ENCODE data around the gene CACNA1F. TPM values are rescaled to one million over a fixed set of nuclear protein-coding genes. Genes with fewer than 3 reads are reported as not detected.
A peak's percentile ranks its signal among the peaks of the same experiment; 100 is the strongest.

Gene CACNA1F
- total and polyA plus RNA-seq, 4 experiments from 2014 or later: 0.03 to 1.3 (median 1.2) TPM; not detected in 1

DNA sequence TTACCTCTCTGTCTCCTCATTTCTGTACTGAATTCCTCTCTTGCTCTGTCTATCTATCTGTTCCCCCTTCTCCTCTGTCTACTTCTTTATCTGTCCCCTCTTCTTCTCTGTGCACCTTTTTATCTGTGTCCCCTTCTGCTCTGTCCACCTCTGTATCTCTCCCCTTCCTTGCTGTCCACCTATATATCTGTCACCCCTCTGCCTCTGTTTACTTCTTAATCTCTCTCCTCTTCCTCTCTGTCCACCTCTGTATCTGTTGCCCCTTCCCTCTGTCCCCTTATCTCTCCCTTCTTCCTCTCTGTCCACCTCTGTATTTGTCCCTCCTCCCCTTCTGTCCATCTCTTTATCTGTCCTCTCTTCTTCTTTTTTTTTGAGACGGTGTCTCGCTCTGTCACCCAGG, 11.1 kb upstream of the CACNA1F start:
- Mint-ChIP-seq H3K4me3 (no peak overlapping the region), H3K9me3 (no peaks in the 10 kb centered on the region), H3K27me3 (no peaks in the 10 kb centered on the region), H3K36me3 (peaks cover 17 to 54% of the 10 kb centered on the region in 2 donors), H3K27ac (peak overlapping the region in 2 of 7 donors; percentile 4 to 41), H3K4me1 (peaks cover 4 to 8% (median 5%) of the 10 kb centered on the region in 4 donors)
- no peaks in the 10 kb centered on the region for H3K9me3 ChIP-seq (ENCODE audit: control insufficient read depth in 1 of 2, low read length in 2 of 2)
- peaks cover 20% of the 10 kb centered on the region for H3K36me3 ChIP-seq (ENCODE audit: insufficient read depth, low read length)
- H3K4me3 ChIP-seq (ENCODE audit: low read length in 2 of 2): no peak overlapping the region
- no peaks in the 10 kb centered on the region for H3K27me3 ChIP-seq (ENCODE audit: insufficient read depth, low read length)
- POLR2A ChIA-PET (ENCODE audit: partially characterized antibody): no interaction called here
- intact Hi-C loops (cut with micrococcal nuclease): no loop called here
- no peak for DNase-seq
- H3K4me1 ChIP-seq (ENCODE audit: insufficient read depth, low read length): no peaks in the 10 kb centered on the region
- CTCF ChIA-PET (ENCODE audit: partially characterized antibody): no interaction called here
- no peak overlapping the region for H3K27ac ChIP-seq (ENCODE audit: low read depth, low read length)

DNA sequence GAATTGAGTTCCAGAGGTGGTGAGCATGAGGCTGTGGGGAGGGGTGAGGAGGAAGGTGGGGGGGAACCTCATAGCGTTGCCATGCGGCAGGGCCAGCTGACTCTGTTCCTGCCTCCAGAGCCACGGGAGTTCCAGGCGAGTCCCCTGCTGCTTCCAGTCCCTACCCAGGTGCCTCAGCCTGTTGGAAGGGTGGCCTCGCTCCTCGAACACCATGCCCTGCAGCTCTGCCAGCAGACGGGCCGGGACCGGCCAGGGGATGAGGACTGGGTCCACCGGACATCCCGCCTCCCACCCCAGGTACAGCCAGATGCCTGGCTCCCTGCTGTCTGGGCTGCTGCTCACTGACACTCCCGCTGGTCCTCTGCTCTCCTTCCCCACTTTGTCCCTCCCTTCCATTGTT, 10.0 kb upstream of the CACNA1F start:
- Histone ChIP-seq H3K9me3 (ENCODE audit: control insufficient read depth in 1 of 2, low read length in 2 of 2) (no peaks in the 10 kb centered on the region), H3K4me1 (ENCODE audit: insufficient read depth, low read length) (no peaks in the 10 kb centered on the region), H3K36me3 (ENCODE audit: insufficient read depth, low read length) (peaks cover 20% of the 10 kb centered on the region), H3K27me3 (ENCODE audit: insufficient read depth, low read length) (no peaks in the 10 kb centered on the region), H3K4me3 (ENCODE audit: low read length in 2 of 2) (no peak overlapping the region), H3K27ac (ENCODE audit: low read depth, low read length) (no peak overlapping the region)
- CTCF ChIA-PET (ENCODE audit: partially characterized antibody): no interaction called here
- Mint-ChIP-seq H3K36me3 (peaks cover 11 to 48% of the 10 kb centered on the region in 2 donors), H3K4me1 (peaks cover 5 to 15% (median 6%) of the 10 kb centered on the region in 4 donors), H3K27me3 (no peaks in the 10 kb centered on the region), H3K27ac (no peak overlapping the region), H3K9me3 (no peaks in the 10 kb centered on the region), H3K4me3 (no peak overlapping the region)
- POLR2A ChIA-PET (ENCODE audit: partially characterized antibody): no interaction called here
- DNase-seq: no peak
- intact Hi-C loops (cut with micrococcal nuclease): no loop called here

DNA sequence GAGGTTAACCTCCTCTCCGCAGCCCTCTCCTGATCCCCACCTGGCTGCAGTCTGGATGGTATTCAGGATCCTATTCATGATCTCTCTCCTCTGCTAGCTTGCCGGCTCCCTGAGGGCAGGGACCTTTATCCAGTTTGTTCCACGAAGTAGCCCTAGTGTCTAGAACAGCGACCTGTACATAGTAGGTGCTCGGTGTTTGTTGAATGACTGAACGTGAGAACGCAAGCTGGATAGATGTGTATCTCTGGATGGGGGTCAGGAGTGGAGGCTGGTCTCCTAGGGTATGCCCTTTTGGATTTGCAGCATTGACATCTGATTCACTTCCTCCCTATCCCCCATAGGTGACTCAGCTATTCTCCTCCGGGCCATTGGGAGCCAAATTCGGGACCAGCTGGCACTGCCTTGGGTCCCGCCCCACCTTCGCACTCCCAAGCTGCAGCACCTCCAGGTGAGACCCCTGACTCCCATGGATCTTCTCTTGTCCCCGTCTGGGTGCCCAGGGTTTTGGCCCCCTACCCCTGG, 9.5 kb upstream of the CACNA1F start:
- no peaks in the 10 kb centered on the region for H3K27me3 ChIP-seq (ENCODE audit: insufficient read depth, low read length)
- intact Hi-C loops (cut with micrococcal nuclease): no loop called here
- H3K27ac ChIP-seq (ENCODE audit: low read depth, low read length): no peak overlapping the region
- peaks cover 20% of the 10 kb centered on the region for H3K36me3 ChIP-seq (ENCODE audit: insufficient read depth, low read length)
- peaks cover 11 to 44% of the 10 kb centered on the region in 2 donors for H3K36me3 Mint-ChIP-seq
- no peak overlapping the region for H3K27ac Mint-ChIP-seq
- H3K9me3 Mint-ChIP-seq: no peaks in the 10 kb centered on the region
- peaks cover 5 to 17% (median 6%) of the 10 kb centered on the region in 4 donors for H3K4me1 Mint-ChIP-seq
- H3K27me3 Mint-ChIP-seq: no peaks in the 10 kb centered on the region
- DNase-seq: no peak
- peak overlapping the region in 1 of 8 donors; percentile 63 for H3K4me3 Mint-ChIP-seq
- no peaks in the 10 kb centered on the region for H3K9me3 ChIP-seq (ENCODE audit: control insufficient read depth in 1 of 2, low read length in 2 of 2)
- H3K4me3 ChIP-seq (ENCODE audit: low read length in 2 of 2): no peak overlapping the region
- ChIA-PET POLR2A (ENCODE audit: partially characterized antibody) (interaction anchor here (0.6 kb wide), 1 partner anchor 29 kb away, joined by 3 read pairs; no protein-coding TSS in a partner anchor), CTCF (ENCODE audit: partially characterized antibody) (no interaction called here)
- no peaks in the 10 kb centered on the region for H3K4me1 ChIP-seq (ENCODE audit: insufficient read depth, low read length)

DNA sequence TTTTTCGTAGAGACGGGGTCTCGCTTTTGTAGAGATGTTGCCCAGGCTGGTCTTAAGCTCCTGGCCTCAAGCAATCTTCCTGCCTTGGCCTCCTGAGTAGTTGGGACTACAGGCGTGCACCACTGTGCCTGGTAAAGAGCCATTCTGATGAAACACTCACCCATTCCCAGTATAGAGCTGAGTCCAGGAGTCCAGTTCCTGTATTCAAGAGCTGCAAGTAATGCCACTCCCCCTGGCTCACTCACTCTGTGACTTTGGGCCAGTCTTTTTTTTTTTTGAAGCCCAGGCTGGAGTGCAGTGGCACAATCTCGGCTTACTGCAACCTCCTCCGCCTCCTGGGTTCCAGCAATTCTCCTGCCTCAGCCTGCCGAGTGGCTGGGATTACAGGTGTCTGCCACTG, 5.6 kb upstream of the CACNA1F start:
- peak overlapping the region in 3 of 7 donors; percentile 21 to 56 (median 22) for H3K27ac Mint-ChIP-seq
- Histone ChIP-seq H3K27me3 (ENCODE audit: insufficient read depth, low read length) (no peaks in the 10 kb centered on the region), H3K27ac (ENCODE audit: low read depth, low read length) (no peak overlapping the region), H3K4me3 (ENCODE audit: low read length in 2 of 2) (no peak overlapping the region), H3K36me3 (ENCODE audit: insufficient read depth, low read length) (peaks cover 16% of the 10 kb centered on the region), H3K4me1 (ENCODE audit: insufficient read depth, low read length) (peaks cover 22% of the 10 kb centered on the region), H3K9me3 (ENCODE audit: control insufficient read depth in 1 of 2, low read length in 2 of 2) (no peaks in the 10 kb centered on the region)
- intact Hi-C loops (cut with micrococcal nuclease): loop anchor here (5.0 kb wide), 1 partner anchor 46 kb away; no protein-coding TSS in a partner anchor
- no peaks in the 10 kb centered on the region for H3K27me3 Mint-ChIP-seq
- peaks cover 18 to 42% (median 24%) of the 10 kb centered on the region in 4 donors for H3K4me1 Mint-ChIP-seq
- no peak overlapping the region for H3K4me3 Mint-ChIP-seq
- POLR2A ChIA-PET (ENCODE audit: partially characterized antibody): no interaction called here
- H3K9me3 Mint-ChIP-seq: peaks cover 0 to 2% (median 0%) of the 10 kb centered on the region in 8 donors
- no peak for DNase-seq
- CTCF ChIA-PET (ENCODE audit: partially characterized antibody): no interaction called here
- H3K36me3 Mint-ChIP-seq: peaks cover 0 to 22% of the 10 kb centered on the region in 2 donors

DNA sequence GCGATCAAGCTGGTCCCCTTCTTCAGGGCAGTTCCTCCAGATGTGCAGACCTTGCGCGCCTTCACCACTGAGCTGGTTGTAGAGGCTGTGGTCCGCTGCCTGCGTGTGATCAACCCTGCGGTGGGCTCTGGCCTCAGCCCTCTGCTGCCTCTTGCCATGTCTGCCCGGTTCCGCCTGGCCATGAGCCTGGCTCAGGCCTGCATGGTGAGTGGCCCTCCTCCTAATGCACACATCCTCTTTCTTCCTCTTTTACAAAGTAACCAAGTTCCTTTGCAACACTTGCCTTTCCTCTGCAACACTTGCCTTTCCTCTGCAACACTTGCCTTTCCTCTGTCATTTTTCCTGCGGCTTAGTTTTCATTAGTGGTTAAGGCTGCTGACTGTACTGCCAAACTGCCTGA, 3.9 kb upstream of the CACNA1F start:
- intact Hi-C loops (cut with micrococcal nuclease): loop anchor here (5.0 kb wide), 1 partner anchor 45 kb away; no protein-coding TSS in a partner anchor
- H3K27ac ChIP-seq (ENCODE audit: low read depth, low read length): no peak overlapping the region
- Mint-ChIP-seq H3K36me3 (peaks cover 0 to 11% of the 10 kb centered on the region in 2 donors), H3K27ac (peak overlapping the region; percentile 5 to 77 (median 69)), H3K4me1 (peaks cover 18 to 42% (median 24%) of the 10 kb centered on the region in 4 donors), H3K9me3 (peaks cover 0 to 2% (median 0%) of the 10 kb centered on the region in 8 donors), H3K4me3 (peak overlapping the region; percentile 66 to 95 (median 80)), H3K27me3 (no peaks in the 10 kb centered on the region)
- no peaks in the 10 kb centered on the region for H3K27me3 ChIP-seq (ENCODE audit: insufficient read depth, low read length)
- H3K4me1 ChIP-seq (ENCODE audit: insufficient read depth, low read length): peaks cover 22% of the 10 kb centered on the region
- H3K4me3 ChIP-seq (ENCODE audit: low read length in 2 of 2): no peak overlapping the region
- ChIA-PET CTCF (ENCODE audit: partially characterized antibody) (no interaction called here), POLR2A (ENCODE audit: partially characterized antibody) (no interaction called here)
- H3K9me3 ChIP-seq (ENCODE audit: control insufficient read depth in 1 of 2, low read length in 2 of 2): no peaks in the 10 kb centered on the region
- peaks cover 4% of the 10 kb centered on the region for H3K36me3 ChIP-seq (ENCODE audit: insufficient read depth, low read length)
- DNase-seq: no peak

DNA sequence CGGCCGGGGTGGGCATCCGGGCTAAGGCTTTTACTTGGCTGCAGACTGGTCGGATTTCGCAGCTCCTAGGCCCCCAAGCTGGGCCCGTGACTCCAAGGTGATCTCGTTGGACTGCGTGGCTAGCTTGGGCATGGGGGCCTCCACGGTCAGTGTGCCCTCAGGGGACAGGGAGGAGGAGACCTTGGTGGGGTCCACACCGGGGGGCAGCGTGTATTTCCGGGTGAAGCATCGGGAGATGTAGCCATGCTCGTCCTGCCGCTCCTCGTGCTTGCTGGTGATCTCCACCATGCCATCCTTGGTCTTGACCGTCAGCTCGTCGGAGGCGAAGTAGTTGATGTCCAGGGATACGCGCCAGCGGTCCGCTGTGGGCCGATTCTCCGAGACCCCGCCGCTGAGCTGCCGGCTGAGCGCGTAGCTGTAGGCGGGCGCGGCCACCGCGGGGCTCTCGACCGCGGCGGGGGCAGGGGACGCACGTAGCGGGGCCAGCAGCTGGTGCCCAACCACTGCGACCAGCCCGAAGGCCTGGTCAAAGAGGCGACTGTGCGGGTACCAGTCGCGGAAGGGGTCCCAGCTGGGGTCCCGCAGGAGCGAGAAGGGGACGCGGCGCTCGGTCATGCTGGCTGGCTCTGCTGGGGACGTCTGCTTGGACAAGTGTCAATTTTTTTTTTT, 881 bp upstream of the CACNA1F start:
- Mint-ChIP-seq H3K27ac (peak overlapping the region in 1 of 7 donors; percentile 43), H3K9me3 (peaks cover 0 to 2% (median 0%) of the 10 kb centered on the region in 8 donors), H3K36me3 (no peaks in the 10 kb centered on the region), H3K4me1 (peaks cover 20 to 48% (median 24%) of the 10 kb centered on the region in 4 donors), H3K27me3 (no peaks in the 10 kb centered on the region), H3K4me3 (no peak overlapping the region)
- intact Hi-C loops (cut with micrococcal nuclease): no loop called here
- Histone ChIP-seq H3K36me3 (ENCODE audit: insufficient read depth, low read length) (no peaks in the 10 kb centered on the region), H3K4me3 (ENCODE audit: low read length in 2 of 2) (no peak overlapping the region), H3K9me3 (ENCODE audit: control insufficient read depth in 1 of 2, low read length in 2 of 2) (no peaks in the 10 kb centered on the region), H3K27me3 (ENCODE audit: insufficient read depth, low read length) (no peaks in the 10 kb centered on the region), H3K27ac (ENCODE audit: low read depth, low read length) (no peak overlapping the region), H3K4me1 (ENCODE audit: insufficient read depth, low read length) (peaks cover 34% of the 10 kb centered on the region)
- CTCF ChIA-PET (ENCODE audit: partially characterized antibody): no interaction called here
- no peak for DNase-seq
- POLR2A ChIA-PET (ENCODE audit: partially characterized antibody): interaction anchor here (1.4 to 1.6 kb wide), 2 partner anchors 24 to 43 kb away, joined by 3 read pairs; no protein-coding TSS in a partner anchor

DNA sequence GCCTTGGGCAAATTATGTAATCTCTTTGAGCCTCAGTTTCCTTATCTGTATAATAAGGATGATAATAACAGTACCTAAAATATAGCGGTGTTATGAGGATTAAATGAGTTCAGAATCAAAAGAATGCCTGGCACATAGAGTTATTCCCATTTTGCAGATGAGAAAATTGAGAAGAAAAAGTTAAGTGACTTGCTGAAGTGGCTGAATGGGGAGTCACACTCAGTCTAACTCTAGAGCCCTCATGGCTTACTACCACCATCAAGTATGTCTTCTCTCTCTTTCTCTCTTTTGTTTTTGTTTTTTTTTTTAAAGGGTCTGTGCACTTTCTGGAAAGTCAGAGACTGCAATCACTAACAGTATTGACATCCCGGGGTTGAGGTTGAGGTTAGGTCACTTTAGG, 615 bp downstream of the CACNA1F start:
- Histone ChIP-seq H3K27ac (ENCODE audit: low read depth, low read length) (no peak overlapping the region), H3K4me1 (ENCODE audit: insufficient read depth, low read length) (peaks cover 34% of the 10 kb centered on the region), H3K4me3 (ENCODE audit: low read length in 2 of 2) (no peak overlapping the region), H3K36me3 (ENCODE audit: insufficient read depth, low read length) (no peaks in the 10 kb centered on the region), H3K27me3 (ENCODE audit: insufficient read depth, low read length) (no peaks in the 10 kb centered on the region), H3K9me3 (ENCODE audit: control insufficient read depth in 1 of 2, low read length in 2 of 2) (no peaks in the 10 kb centered on the region)
- DNase-seq: no peak
- intact Hi-C loops (cut with micrococcal nuclease): no loop called here
- H3K4me1 Mint-ChIP-seq: peaks cover 18 to 40% (median 24%) of the 10 kb centered on the region in 4 donors
- peaks cover 0 to 2% (median 0%) of the 10 kb centered on the region in 8 donors for H3K9me3 Mint-ChIP-seq
- POLR2A ChIA-PET (ENCODE audit: partially characterized antibody): no interaction called here
- no peaks in the 10 kb centered on the region for H3K36me3 Mint-ChIP-seq
- no peaks in the 10 kb centered on the region for H3K27me3 Mint-ChIP-seq
- peak overlapping the region in 3 of 7 donors; percentile 2 to 27 (median 4) for H3K27ac Mint-ChIP-seq
- CTCF ChIA-PET (ENCODE audit: partially characterized antibody): no interaction called here
- peak overlapping the region in 1 of 8 donors; percentile 71 for H3K4me3 Mint-ChIP-seq
